ENCODE results near the gene OR4B1.

OR4B1 gene

GRCh38 chr11:48216510-48216909, at the start of gene OR4B1:
OR4B1 (plus strand) TSS chr11:48216810; CDS start chr11:48216810, 0 bp downstream.
- no peaks in the 10 kb centered on the region for H4K20me1 ChIP-seq (ENCODE audit: low read depth, low read length)
- H3K9me3 ChIP-seq (ENCODE audit: insufficient read depth, low read length): no peaks in the 10 kb centered on the region
- H3K79me2 ChIP-seq (ENCODE audit: insufficient read depth, low read length): no peaks in the 10 kb centered on the region

GRCh38 chr11:48167380-48167779, 49.2 kb upstream of the OR4B1 start:
- no peaks in the 10 kb centered on the region for H3K9me3 ChIP-seq (ENCODE audit: insufficient read depth, low read length)
- no peak overlapping the region for H3K4me2 ChIP-seq (ENCODE audit: low read depth, low read length, poor library complexity, severe bottlenecking)
- H3K4me3 ChIP-seq (ENCODE audit: insufficient read depth, low read length, poor library complexity, severe bottlenecking): no peak overlapping the region
- H3F3A ChIP-seq (ENCODE audit: insufficient read depth): no peaks in the 10 kb centered on the region
- H3K27ac ChIP-seq (ENCODE audit: low read depth, low read length): no peak overlapping the region
- H4K20me1 ChIP-seq (ENCODE audit: low read depth, low read length): no peaks in the 10 kb centered on the region
- no peaks in the 10 kb centered on the region for H3K9me2 ChIP-seq (replicated peaks; ENCODE audit: insufficient read depth, low read length)
- no peak overlapping the region for H3K9ac ChIP-seq (ENCODE audit: low read length)
- no peaks in the 10 kb centered on the region for H3K79me2 ChIP-seq (ENCODE audit: insufficient read depth, low read length)
- TF ChIP-seq EZH2phosphoT487 (conservative IDR thresholded peaks at IDR 0.05; ENCODE audit: low read length) (no peak), CTCF (IDR thresholded peaks at IDR 0.05; ENCODE audit: insufficient read depth, low read length, poor library complexity, severe bottlenecking) (no peak)
- H3K36me3 ChIP-seq (ENCODE audit: low read length): no peaks in the 10 kb centered on the region
- H3K27me3 ChIP-seq (ENCODE audit: low read length): no peaks in the 10 kb centered on the region
- no peak overlapping the region for H2AFZ ChIP-seq (ENCODE audit: low read depth, low read length, severe bottlenecking)

More at GRCh38 chr11:48216510-48216909, at the start of gene OR4B1:
- Histone ChIP-seq H2AFZ (ENCODE audit: low read depth, low read length, severe bottlenecking) (no peak within 1 kb of the TSS), H3K4me3 (ENCODE audit: insufficient read depth, low read length, poor library complexity, severe bottlenecking) (no peak within 1 kb of the TSS), H3K4me2 (ENCODE audit: low read depth, low read length, poor library complexity, severe bottlenecking) (no peak within 1 kb of the TSS), H3K27ac (ENCODE audit: low read depth, low read length) (no peak within 1 kb of the TSS), H3K9me2 (replicated peaks; ENCODE audit: insufficient read depth, low read length) (no peaks in the 10 kb centered on the region), H3K9ac (ENCODE audit: low read length) (no peak within 1 kb of the TSS), H3K27me3 (ENCODE audit: low read length) (no peaks in the 10 kb centered on the region), H3F3A (ENCODE audit: insufficient read depth) (no peaks in the 10 kb centered on the region), H3K36me3 (ENCODE audit: low read length) (no peaks in the 10 kb centered on the region)
- TF ChIP-seq EZH2phosphoT487 (conservative IDR thresholded peaks at IDR 0.05; ENCODE audit: low read length): no peak
- TF ChIP-seq CTCF (IDR thresholded peaks at IDR 0.05; ENCODE audit: insufficient read depth, low read length, poor library complexity, severe bottlenecking): no peak

- TF ChIP-seq EZH2phosphoT487 (conservative IDR thresholded peaks at IDR 0.05; ENCODE audit: low read length): no peak
- TF ChIP-seq CTCF (IDR thresholded peaks at IDR 0.05; ENCODE audit: insufficient read depth, low read length, poor library complexity, severe bottlenecking): no peak
- no peak overlapping the region for H3K27ac ChIP-seq (ENCODE audit: low read depth, low read length)
- H3K79me2 ChIP-seq (ENCODE audit: insufficient read depth, low read length): no peaks in the 10 kb centered on the region
- no peaks in the 10 kb centered on the region for H3F3A ChIP-seq (ENCODE audit: insufficient read depth)
- H3K9me2 ChIP-seq (replicated peaks; ENCODE audit: insufficient read depth, low read length): no peaks in the 10 kb centered on the region
- H3K4me3 ChIP-seq (ENCODE audit: insufficient read depth, low read length, poor library complexity, severe bottlenecking): no peak overlapping the region
- no peaks in the 10 kb centered on the region for H3K36me3 ChIP-seq (ENCODE audit: low read length)
- no peaks in the 10 kb centered on the region for H4K20me1 ChIP-seq (ENCODE audit: low read depth, low read length)
- H3K27me3 ChIP-seq (ENCODE audit: low read length): no peaks in the 10 kb centered on the region
- no peak overlapping the region for H3K4me2 ChIP-seq (ENCODE audit: low read depth, low read length, poor library complexity, severe bottlenecking)
- H3K9me3 ChIP-seq (ENCODE audit: insufficient read depth, low read length): no peaks in the 10 kb centered on the region
- H3K9ac ChIP-seq (ENCODE audit: low read length): no peak overlapping the region
- no peak overlapping the region for H2AFZ ChIP-seq (ENCODE audit: low read depth, low read length, severe bottlenecking)
Measured at GRCh38 chr11:48168815-48169214, 47.8 kb upstream of the OR4B1 start.

All from SU-DHL-6 (cell line).